GM06990 (cell line): ENCODE results near the gene NEK1.

Experiments used
- DNase-seq: peaks from one replicate; pipeline ENCODE4 v3.0.0-alpha.2; 2011; ENCODE audit not compliant: insufficient read length; ENCODE audit errors: extremely low read depth
- H3K27me3 ChIP-seq: replicated peaks from 2 replicates; pipeline ENCODE4 v1.6.0; 2011; ENCODE audit warnings: low read length; ENCODE audit not compliant: control insufficient read depth, insufficient read depth
- H3K36me3 ChIP-seq: 2 replicates; pipeline ENCODE4 v1.5.1; 2011; ENCODE audit warnings: low read length; ENCODE audit not compliant: control insufficient read depth, insufficient read depth
- H3K4me3 ChIP-seq: replicated peaks from 2 replicates; pipeline ENCODE4 v1.5.1; 2011; ENCODE audit warnings: low read depth, mild to moderate bottlenecking, control low read depth, low read length
- CTCF ChIP-seq: IDR thresholded peaks from 2 replicates; pipeline ENCODE4 v1.5.1; 2011; ENCODE audit warnings: low read length, control low read depth, mild to moderate bottlenecking, inconsistent platforms; ENCODE audit not compliant: insufficient read depth, poor library complexity, severe bottlenecking

NEK1 gene

GRCh38 chr4:169649545-169650226, 37.3 kb upstream of the NEK1 start:
- Histone ChIP-seq H3K4me3 (no peak overlapping the region), H3K27me3 (no peaks in the 10 kb centered on the region), H3K36me3 (peaks cover under 1% of the 10 kb centered on the region)
- no peak for DNase-seq
- TF ChIP-seq CTCF, result no peak

GRCh38 chr4:169645627-169646026, 33.2 kb upstream of the NEK1 start:
- Histone ChIP-seq H3K36me3 (peaks cover 4% of the 10 kb centered on the region), H3K27me3 (no peaks in the 10 kb centered on the region), H3K4me3 (no peak overlapping the region)
- no peak for TF ChIP-seq CTCF
- DNase-seq, result no peak

- Histone ChIP-seq H3K4me3 (no peak overlapping the region), H3K36me3 (peaks cover 4% of the 10 kb centered on the region), H3K27me3 (no peaks in the 10 kb centered on the region)
- no peak for TF ChIP-seq CTCF
- DNase-seq, result no peak
Observed at GRCh38 chr4:169644802-169645201, 32.4 kb upstream of the NEK1 start.

- H3K36me3 ChIP-seq, result peaks cover 5% of the 10 kb centered on the region
- H3K4me3 ChIP-seq, result no peak overlapping the region
- no peaks in the 10 kb centered on the region for H3K27me3 ChIP-seq
- no peak for DNase-seq
- TF ChIP-seq CTCF, result no peak
Observed at GRCh38 chr4:169640261-169640870, 28.0 kb upstream of the NEK1 start.

GRCh38 chr4:169634975-169635374, 22.6 kb upstream of the NEK1 start:
- no peak for TF ChIP-seq CTCF
- Histone ChIP-seq H3K36me3 (peaks cover 1% of the 10 kb centered on the region; the same call in 1 of the 2 replicates), H3K4me3 (no peak overlapping the region), H3K27me3 (no peaks in the 10 kb centered on the region)
- no peak for DNase-seq
